NCI-H2171 treated with DMSO at 0.1 percent for 48 hours (cell line): ENCODE measurements around the gene FNDC5.
A peak's percentile ranks its signal among the peaks of the same experiment; 100 is the strongest.
"Not testable (repeated sequence)": the region's sequence is repeated elsewhere in the genome, so short reads cannot be mapped to it uniquely, and the experiment has no call there.

Experiments
- DNase-seq: peaks from one replicate; lab custom pipeline; 2025; lab: John Stamatoyannopoulos, UW

Gene FNDC5

DNA sequence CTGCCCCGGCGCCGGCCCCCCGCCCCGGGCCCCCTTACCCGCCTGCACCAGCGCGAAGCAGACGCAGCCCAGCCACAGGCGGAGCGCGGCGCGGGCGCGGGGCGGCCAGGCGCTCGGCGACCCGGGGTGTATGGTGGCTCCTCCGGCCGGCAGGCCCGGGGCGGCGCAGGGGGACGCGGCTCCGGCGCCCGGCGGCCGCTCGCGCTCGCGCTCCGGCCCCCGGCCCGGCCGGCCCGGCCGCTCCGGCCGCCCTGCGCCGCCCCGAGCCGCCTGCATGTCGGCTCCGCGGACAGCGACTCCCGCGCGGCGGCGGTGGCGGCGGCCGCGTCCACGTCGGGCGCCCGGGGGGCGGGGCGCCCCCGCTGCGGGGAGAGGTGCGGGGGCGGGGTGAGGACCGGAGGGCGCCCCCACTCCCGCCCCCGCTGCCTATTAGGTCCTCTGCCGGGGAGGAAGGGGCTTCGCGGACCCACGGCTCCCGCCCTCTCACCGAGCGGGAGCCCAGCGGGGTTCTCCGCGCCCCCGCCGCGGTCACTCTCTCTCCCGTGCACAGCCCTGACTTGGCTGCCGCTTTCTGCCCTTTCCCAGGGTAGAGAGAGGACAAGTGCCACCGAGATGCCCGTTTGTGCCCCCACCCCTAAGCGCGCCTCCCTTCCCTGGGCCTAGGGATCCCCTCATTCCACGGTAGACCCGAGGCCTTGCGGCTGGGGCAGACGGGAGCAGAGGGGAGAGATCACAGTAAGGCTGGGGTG lies at the start of gene FNDC5:
TSS of gene FNDC5 (minus strand) at position 298 of the 749 bp plus-strand sequence.
- DNase-seq = no peak

DNA sequence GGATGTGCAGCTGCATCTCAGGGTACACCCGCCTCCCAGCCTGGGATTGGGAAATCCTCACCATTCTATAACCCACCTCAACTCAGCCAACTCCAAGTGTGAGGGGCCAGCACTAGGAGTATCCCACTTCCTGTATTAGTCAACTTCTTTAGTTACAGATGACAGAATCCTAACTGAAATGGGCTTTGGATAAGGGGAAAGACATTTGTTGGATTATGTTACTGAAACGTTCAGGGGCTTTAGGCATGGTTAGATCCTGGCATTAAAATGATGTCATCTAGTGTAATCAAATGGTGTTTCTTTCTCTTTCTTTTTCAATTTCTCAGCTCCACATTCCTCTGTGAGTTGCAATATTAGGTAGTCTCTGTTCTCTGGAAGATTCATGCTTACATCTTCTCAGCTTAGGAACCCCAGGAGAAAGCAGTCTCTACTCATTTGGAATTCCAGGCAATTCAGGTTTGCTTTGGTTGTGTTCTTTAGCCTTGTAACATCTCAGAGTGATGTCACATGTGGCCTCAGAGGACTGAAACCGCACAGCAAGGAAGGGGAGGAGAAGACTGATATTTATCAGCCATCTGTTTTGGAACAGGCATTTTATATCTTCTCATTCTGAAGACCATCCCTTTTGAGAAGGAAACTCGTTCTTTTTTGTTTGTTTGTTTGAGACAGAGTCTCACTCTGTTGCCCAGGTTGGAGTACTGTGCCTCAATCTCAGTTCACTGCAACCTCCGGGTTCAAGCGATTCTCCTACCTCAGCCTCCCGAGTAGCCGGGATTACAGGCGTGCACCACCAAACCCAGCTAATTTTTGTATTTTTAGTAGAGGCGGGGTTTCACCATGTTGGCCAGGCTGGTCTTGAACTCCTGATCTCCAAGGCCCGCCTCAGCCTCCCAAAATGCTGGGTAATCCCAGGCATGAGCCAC lies 49.4 kb upstream of the FNDC5 start:
- no peak for DNase-seq

DNA sequence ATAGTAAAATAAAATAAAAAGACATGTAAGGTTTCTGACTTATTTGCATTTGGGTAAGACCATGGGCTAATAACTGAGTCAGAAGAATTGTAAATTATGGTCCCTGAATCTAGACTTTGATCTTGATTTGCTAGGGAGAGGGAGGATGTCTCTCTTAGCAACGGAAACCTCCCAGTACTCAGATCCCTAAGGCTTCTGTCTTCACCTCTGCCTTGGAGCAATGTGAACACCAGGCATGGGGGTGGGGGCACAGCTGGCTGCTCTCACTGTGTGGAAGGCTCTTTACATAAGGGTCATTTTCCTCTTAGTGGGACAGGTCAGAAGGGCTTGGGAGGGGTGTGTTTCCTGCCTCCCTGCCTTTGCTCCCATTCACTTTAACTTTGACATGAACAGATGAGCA lies 47.5 kb upstream of the FNDC5 start:
- no peak for DNase-seq

DNA sequence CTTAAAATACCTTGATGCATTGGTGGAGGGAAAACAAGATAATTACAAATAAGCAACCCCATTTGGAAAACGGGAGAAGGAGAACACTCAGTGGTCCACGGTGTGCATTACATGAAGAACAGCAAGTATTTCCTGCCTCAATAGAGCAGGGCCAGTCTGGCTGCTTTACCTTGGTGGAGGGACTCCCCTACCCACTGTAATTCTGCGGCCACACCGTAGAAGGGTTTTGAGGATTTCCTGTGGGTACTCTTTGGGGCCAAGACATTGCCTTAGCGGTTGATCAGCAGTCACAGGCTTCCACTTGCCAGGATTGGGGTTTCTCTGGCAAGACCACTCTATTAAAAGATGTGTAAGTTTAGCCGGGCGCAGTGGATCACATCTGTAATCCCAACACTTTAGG lies 46.8 kb upstream of the FNDC5 start:
- DNase-seq = no peak

DNA sequence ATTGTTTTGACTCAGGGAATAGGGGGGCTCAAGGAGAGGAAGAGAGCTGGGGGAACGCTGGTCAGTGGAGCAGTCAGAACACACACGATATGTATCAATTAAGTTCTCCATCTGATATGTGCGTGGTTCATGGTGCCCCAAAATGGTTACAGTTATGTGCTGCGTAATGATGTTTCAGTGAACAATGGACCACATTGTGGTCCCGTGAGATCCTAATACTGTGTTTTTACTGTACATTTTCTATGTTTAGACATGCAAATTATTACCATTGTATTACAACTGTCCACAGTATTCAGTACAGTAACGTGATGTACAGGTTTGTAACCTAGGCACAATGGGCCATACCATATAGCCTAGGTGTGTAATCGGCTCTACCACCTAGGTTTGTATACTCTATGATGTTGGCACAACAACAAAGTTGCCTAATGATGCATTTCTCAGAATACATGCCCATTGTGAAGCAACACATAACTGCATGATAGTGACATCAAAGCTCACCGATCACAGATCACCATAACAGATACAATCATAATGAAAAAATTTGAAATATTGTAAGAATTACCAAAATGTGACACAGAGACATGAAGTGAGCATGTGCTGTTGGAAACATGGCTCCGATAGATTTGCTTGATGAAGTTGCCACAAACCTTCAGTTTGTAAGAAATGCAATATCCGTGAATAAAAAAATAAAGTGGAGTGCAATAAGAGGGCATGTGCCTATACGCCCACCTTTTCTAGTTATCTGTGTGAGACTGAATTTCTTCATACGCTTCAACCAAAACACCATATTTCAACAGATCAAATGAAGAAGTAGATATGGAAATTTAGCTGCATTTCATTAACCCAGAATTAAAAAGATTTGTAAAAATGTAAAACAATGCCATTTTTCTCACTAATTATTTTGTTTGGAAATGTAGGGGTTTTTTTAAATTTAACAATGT lies 45.3 kb upstream of the FNDC5 start:
- no peak for DNase-seq

DNA sequence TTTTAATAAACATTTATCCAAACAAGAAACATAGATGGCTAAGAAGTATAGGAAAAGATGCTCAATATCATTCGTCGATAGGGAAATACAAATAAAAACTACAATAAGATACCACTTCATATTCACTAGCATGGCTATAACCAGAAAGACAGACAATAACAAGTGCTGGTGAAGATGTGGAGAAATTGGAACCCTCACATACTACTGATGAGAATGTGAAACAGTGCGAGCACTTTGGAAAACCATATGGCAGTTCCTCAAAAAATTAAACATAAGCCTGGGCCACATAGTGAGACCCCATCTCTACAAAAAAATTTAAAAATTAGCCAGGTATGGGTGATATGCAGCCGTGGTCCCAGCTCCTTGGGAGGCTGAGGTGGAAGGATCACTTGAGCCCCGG lies 39.6 kb upstream of the FNDC5 start:
- no peak for DNase-seq

DNA sequence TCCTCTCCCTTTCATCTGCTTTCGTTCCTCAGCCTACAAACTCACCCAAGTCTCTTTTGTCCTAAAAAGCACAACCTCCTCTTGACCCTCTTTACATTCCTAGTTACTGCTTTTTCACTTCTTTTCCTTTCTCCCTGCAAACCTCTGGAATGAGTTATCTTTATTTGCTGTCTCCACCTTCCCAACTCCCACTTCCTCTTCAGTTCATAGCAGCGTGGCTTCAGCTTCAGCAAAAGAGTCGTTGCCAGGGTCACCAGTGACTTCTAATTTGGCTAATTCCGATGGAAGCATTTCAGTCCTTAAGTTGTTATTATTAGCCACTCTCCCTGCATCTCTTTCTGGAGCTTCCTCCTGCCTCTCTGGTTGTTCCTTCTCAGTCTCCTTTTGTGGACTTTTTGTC lies 36.7 kb upstream of the FNDC5 start:
- DNase-seq = no peak

DNA sequence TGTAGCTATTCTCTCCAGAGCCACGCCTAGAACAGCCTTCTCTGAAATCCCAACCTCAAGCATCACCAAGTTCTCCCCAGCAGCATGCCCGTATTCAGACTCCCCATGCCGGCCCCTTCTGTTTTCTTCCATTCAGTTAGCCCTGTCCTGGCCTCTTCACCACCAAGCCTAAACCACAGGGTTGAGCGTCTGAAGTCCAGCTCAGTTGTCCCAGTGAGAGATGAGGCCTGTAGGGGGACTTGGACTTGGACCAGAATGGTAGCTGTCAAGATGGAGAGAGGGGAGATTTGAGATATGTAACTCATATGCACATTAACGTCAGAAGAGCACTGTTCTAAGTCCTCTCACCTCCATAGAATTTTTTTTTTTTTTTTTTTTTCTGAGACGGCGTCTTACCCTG lies 35.9 kb upstream of the FNDC5 start:
- no peak for DNase-seq

DNA sequence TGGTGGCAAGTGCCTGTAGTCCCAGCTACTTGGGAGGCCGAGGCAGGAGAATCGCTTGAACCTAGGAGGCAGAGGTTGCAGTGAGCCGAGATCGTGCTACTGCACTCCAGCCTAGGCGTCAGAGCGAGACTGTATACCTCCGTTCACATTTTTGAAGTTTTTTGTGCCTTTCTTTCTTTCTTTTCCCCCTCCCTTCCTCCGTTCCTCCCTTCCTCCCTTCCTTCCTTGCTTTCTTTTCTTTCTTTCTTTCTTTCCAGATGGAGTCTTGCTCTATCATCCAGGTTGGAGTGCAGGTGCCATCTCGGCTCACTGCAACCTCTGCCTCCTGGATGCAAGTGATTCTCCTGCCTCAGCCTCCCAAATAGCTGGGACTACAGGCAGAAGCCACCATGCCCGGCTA lies 34.9 kb upstream of the FNDC5 start:
- DNase-seq = not testable (repeated sequence)

DNA sequence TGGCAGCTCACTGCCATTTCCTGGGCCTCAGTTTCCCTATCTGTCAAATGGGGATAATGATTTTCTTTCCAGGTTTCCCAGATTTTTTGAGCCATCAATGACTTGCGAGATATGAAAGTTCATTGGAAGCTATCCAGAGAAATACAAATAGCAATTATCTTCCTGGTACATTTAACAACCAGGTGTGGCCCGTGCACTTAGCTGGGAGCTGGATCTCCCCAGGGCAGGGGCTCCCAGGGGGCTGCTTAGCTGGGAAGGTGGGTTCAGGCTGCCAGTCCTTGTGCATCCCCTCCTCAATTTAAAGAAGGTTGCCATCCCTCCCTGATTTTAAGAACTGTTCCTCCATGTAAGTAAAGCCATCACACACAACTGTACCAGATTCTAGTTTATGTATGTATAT lies 34.1 kb upstream of the FNDC5 start:
- no peak for DNase-seq

DNA sequence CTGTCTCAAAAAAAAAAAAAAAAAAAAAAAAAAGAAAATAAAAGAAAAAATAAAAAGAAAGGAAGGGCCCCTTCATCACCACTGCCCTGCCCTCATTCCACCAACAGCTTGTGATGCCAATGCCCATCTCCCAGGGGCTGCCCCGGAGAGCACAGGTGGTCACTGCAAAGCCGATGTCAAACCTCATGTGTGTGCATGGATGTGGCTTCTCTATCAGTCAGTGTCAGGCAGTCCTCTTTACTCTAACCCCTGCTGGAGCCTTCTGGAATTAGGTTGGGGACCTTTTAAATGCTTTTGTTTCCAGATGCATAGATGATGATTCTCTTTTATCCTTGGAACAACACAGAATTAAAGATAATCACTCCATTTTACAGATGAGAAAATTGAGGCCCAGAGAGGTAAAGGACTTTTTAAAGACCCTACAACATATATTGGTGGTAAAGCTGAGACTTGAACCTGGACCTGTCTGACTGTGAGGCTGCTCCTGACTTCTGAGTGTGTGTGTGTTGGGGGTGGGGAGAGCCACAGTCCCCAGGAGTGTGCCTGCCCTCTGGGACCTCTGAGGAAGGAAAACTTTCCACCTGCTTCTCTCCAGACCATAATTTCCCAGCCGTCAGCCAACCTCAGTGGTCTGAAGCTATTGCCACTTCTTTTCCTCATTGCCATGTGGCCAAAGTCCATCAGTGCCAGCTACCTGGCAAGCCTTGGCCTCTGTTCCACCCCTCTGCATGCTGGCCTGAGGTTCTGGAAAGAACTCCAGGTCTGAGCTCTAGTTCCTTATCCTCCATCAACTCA lies 33.5 kb upstream of the FNDC5 start:
- DNase-seq = no peak

DNA sequence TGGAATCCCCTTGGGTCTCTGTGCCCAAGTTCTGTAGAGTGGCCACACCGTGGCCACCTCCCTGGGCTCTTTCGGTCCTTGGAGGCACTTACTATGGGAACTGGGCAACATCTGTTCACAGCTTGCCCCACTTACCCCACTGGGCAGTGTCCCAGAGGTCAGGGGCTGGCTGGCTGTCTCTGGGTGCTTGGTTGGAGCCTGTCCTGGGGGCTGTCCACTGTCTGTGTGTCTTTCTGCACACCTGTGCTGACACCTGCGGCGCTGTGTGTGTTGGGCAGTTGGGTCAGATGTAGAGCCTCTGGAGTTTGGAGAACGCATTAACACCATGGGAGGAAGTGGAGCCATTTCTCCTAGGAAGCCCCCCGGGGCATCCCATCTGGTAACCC lies 31.8 kb upstream of the FNDC5 start:
- no peak for DNase-seq

DNA sequence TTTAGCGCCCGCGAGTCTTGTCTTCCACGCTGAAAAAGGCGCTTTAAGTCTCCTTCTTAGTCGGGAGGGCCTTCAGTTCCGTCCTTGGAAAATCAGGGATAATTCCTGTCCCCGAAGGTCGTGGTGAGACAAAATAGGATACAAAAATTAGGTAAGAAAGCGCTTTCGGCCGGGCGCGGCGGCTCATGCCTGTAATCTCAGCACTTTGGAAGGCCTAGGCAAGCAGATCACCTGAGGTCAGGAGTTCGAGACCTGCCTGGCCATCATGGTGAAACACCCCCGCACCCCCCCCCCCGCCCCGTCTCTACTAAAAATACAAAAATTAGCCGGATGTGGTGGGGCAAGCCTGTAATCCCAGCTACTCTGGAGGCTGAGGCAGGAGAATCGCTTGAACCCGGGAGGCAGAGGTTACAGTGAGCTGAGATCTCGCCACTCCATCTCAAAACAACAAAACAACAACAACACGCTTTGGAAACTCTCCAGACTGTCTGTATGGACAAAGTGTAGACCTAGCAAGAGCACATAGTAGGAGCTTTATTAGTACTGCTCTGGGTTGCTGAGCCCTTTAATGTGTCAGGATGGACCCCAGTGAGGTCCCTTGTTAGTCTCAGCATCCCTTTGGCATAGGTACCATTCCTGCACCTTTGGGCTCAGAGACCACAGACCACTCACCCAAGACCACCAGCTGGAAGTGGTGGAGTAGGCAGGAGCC lies 31.3 kb upstream of the FNDC5 start:
- no peak for DNase-seq

DNA sequence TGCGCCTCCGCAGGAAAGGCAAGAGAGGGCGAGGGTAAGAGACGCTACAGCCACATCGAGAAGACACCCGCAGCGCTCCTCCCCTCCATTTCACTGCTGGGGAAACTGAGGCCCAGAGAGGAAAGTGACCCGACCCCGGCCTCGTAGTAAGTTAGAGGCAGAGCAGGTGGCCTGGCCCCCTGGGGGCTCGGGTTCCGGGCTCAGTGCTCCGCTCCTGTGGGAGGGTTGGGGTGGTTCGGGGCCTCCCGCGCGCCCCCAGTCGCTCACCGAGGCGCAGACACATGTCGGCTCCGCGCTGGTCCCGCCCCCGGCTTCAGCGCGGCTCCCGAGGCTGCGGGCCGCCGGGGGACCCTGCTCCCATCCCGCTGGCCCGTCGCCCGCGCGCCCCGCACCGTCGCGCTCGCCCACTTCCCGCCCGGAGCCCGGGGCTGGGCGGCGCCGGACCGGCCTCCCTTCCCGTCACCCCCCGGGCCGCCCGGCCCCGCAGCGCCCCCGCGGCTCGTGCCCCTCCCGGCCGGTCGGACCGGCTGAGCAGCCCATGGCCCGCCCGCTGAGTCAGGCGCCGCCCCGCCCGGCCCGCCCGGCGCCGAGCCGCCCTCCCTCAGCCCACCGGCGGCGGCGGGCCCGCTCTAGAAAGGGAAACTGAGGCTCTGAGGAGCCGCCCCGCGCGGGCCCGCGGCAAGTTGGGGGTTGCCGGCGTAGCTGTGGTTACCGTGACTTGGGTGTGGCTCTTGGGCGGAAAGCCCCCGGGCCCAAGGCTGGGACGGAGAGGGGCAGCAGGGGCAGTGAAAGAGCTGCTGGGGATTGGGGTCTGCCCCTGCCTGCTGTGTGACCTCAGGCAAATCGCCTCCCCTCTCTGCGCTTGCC lies 30.5 kb upstream of the FNDC5 start, which contains the start of gene TMEM54:
TSS of gene TMEM54 (minus strand) at position 434 of the 867 bp plus-strand sequence. CDS start at position 283, 151 bp downstream.
- peak; percentile 22 for DNase-seq

DNA sequence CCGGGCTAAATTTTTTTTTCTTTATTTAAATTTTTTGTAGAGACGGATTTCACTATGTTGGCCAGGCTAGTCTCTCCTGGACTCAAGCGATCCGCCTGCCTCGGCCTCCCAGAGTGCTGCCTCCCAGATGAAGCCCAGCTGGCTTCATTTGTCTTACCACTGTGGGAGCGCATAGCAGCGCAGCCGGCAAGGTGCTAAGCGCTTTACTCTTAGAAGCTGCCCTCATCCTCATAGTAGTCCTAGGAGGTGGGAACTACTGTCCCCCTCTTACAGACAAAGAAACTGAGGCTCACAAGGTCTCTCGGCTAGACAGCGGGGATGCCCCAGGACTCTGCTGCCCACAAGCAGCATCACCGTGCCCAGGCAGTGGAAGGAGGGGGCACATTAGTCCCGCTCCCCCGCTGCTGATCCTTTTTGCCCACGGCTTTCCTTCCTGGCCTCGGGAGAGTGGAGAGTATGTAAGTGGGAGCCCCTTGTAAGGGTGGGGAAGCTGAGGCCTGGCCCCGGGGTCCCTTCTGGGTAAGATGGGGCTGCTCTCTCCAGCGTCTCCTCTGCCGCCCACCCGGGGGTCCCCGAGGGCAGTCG lies 29.8 kb upstream of the FNDC5 start:
- no peak for DNase-seq

DNA sequence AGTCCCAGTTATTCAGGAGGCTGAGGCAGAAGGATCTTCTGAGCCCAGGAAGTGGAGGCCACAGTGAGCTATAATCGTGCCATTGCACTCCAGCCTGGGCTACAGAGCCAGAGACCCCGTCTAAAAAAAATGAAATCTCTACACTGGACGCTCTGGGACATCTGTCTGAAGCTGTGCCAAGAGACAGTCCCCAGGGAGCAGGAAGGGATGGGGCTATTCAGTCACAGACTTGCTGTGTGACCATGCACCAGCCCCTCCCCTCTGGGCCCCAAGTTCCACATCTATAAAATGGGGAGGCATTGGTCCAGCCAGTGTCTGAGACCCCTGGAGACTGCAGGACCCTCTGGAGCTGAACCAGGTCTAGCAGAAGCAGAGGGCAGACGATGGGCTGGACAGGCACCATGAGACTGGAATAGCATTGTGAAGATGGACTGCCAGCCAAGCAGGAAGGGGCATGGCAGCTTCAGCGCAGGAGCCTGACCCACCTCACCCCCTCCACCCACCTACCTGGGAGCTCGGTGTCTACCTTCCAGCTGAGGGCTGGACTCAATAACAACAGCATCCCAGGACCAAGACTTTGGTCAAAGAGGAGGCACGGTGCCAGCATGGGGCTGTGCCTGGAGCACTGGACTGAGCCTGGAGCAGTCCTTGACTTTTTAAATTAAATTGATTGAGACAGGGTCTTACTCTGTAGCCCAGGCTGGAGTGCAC lies 29.0 kb upstream of the FNDC5 start:
- peak; percentile 18 for DNase-seq

DNA sequence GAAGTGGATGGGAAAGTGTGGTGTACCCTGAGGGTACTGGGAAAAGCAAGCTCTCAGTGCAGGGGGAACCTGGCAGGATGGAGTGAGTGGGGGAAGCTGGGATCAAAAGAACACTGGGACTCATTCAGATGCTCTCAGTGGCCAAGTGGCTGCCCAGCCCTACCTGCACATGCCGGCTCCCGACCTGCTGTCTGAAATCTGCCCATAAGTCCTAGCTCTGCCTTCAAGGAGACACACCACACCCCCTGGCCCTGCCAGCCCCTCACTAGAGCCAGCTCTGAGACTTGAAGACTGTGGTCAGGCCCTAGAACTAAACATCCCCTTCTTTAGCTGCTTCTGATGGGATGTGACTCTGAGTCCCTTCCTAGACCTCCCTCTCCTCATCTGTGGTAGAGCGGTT lies 28.2 kb upstream of the FNDC5 start:
- no peak for DNase-seq

DNA sequence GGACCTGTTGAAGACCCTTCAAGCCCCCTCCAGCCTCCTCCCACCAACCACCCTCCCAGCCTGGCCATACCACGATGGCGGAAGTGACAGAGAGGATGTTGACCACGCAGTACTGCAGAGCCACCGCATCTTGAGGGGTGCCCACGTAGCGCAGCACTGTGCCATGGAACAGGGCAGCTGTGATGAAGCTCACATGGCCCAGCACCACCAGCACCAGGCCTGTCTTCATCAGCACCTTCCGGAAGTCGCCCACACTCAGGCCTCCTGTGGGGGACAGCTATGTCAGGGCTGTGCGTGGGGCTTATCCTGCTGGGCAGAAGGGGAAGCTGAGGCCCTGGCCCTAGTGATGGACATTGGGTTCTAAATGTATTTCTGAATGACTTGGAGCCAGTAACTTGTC lies 27.3 kb upstream of the FNDC5 start:
- no peak for DNase-seq
